Measurements from ENCODE around the gene CDC42BPB.

Gene CDC42BPB

DNA sequence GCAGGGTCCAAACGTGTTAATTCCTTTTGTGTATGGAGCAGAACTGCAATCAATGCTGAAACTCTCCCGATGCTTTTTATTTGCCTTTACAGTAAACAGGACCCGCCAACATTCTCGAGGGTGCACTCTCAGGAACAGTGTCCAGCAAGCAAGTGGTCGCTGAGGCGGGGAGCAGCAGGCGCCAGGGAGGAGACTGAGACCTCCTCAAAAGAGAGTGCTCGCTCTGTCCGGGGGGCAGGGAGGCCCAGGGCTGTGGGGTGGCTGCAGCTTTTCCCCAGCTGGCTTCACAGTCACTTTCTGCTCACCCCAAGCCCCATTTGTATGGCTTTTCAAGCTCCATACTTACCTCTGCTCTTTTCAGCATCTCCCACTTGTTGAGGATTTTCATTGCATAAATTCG lies 49.2 kb downstream of the CDC42BPB start:
- no peak for DNase-seq (ENCODE audit: low read depth)
- no peak overlapping the region for H3K4me3 ChIP-seq (ENCODE audit: low read depth, low read length)
- TF ChIP-seq, protein P1, sequence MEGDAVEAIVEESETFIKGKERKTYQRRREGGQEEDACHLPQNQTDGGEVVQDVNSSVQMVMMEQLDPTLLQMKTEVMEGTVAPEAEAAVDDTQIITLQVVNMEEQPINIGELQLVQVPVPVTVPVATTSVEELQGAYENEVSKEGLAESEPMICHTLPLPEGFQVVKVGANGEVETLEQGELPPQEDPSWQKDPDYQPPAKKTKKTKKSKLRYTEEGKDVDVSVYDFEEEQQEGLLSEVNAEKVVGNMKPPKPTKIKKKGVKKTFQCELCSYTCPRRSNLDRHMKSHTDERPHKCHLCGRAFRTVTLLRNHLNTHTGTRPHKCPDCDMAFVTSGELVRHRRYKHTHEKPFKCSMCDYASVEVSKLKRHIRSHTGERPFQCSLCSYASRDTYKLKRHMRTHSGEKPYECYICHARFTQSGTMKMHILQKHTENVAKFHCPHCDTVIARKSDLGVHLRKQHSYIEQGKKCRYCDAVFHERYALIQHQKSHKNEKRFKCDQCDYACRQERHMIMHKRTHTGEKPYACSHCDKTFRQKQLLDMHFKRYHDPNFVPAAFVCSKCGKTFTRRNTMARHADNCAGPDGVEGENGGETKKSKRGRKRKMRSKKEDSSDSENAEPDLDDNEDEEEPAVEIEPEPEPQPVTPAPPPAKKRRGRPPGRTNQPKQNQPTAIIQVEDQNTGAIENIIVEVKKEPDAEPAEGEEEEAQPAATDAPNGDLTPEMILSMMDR (IDR thresholded peaks at IDR 0.05; ENCODE audit: low read depth, low read length) = no peak
- TF ChIP-seq MYC (IDR thresholded peaks at IDR 0.05; ENCODE audit: low read depth, low read length) (no peak), POLR2A (IDR thresholded peaks at IDR 0.05; ENCODE audit: extremely low read depth, insufficient read length) (no peak)
- TF ChIP-seq, protein P2, sequence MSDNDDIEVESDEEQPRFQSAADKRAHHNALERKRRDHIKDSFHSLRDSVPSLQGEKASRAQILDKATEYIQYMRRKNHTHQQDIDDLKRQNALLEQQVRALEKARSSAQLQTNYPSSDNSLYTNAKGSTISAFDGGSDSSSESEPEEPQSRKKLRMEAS (IDR thresholded peaks at IDR 0.05; ENCODE audit: low read depth, low read length) = no peak

DNA sequence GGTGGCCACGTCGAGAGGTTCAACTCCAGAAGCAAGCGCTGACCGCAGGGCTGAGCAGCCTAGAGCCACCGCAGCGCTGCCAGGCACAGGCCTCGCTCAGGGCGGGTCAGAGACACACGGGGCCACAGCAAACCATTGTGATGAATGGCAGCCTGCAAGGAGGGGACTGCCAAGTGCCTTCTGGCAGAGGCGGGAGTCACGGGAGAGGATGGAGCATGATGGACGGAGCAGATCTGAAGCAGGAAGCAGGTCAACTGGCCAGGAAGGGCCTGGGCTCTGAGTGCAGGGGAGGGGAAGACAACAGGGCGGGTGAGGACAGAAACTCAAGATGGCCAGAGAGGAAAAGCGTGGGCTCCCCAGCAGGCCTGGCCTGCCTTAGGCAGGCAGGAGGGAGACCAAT lies 49.8 kb downstream of the CDC42BPB start:
- no peak for DNase-seq (ENCODE audit: low read depth)
- no peak overlapping the region for H3K4me3 ChIP-seq (ENCODE audit: low read depth, low read length)
- TF ChIP-seq, protein P1 (IDR thresholded peaks at IDR 0.05; ENCODE audit: low read depth, low read length) = no peak
- TF ChIP-seq POLR2A (IDR thresholded peaks at IDR 0.05; ENCODE audit: extremely low read depth, insufficient read length) (no peak), MYC (IDR thresholded peaks at IDR 0.05; ENCODE audit: low read depth, low read length) (no peak)
- TF ChIP-seq, protein P2 (IDR thresholded peaks at IDR 0.05; ENCODE audit: low read depth, low read length) = no peak

DNA sequence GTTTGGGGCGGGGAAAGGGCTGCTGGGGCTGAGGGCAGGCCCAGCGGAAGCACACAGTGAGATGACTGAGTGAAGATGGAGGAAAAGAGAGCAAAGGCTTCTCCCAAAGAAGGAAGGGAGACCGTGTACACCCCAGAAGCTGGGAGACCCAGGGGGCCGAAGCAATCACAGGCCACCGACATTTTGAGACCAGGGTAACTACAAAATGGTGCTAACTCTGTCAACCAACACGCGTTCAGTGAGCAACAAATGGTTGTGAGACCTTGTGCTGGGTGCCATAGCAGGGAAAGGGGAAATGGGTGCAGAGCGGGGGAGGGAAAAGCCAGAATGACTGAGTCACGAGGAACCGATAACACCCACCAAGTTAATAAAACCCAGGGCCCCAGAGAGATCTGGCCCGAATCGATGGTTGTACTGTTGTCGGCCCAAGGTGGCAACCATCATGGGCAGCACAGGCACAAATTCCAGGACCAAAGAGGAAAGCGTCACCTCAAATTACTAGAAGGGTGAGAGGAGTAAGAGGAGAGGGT lies 50.3 kb downstream of the CDC42BPB start:
- peak; percentile 19 for DNase-seq (ENCODE audit: low read depth)
- TF ChIP-seq, protein P2 (IDR thresholded peaks at IDR 0.05; ENCODE audit: low read depth, low read length) = no peak
- TF ChIP-seq MYC (IDR thresholded peaks at IDR 0.05; ENCODE audit: low read depth, low read length) (no peak), POLR2A (IDR thresholded peaks at IDR 0.05; ENCODE audit: extremely low read depth, insufficient read length) (no peak)
- TF ChIP-seq, protein P1 (IDR thresholded peaks at IDR 0.05; ENCODE audit: low read depth, low read length) = no peak
- no peak overlapping the region for H3K4me3 ChIP-seq (ENCODE audit: low read depth, low read length)

DNA sequence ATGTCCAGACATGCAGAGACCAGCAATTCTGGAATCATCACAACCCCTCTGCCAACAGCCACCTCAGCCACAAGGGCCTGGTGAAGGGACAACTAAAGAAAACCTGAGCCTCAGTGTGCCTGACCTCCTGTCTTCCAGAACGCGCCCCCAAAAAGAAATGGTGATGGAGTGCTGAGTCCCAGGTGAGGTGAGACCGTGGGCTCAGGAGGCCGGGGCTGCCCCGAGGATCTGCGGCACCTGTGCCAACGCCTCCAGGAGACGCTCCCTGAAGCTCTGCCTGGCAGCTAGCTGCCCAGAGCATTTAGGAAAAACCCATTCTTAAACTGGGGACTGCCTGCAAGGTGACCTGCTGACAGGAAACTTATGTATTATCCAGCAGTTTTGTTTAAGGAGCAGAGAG lies 51.2 kb downstream of the CDC42BPB start:
- DNase-seq (ENCODE audit: low read depth) = no peak
- H3K4me3 ChIP-seq (ENCODE audit: low read depth, low read length) = no peak overlapping the region
- no peak for TF ChIP-seq MYC (IDR thresholded peaks at IDR 0.05; ENCODE audit: low read depth, low read length)
- TF ChIP-seq, protein P2 (IDR thresholded peaks at IDR 0.05; ENCODE audit: low read depth, low read length) = no peak
- TF ChIP-seq, protein P1 (IDR thresholded peaks at IDR 0.05; ENCODE audit: low read depth, low read length) = no peak
- TF ChIP-seq POLR2A (IDR thresholded peaks at IDR 0.05; ENCODE audit: extremely low read depth, insufficient read length) = no peak

DNA sequence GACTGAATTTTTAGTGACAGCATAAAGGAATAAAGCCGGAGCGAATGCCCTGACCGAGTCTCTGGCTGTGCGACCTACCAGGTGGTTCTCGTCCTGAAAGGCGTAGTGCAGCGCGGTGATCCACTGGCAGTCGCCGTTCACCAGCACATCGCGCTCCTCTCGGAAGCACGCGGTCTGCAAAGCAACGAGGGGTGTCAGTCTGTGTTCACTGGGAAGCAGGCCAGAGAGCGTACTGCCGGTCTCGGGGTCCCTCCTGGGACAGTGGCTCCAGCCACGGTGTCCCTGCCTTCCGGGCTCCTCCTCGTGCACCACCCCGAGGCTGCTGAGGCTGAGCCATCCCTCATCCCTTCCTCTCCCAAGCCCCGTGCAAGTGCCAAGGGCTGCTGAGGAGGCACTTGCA lies 53.5 kb downstream of the CDC42BPB start:
- H3K4me3 ChIP-seq (ENCODE audit: low read depth, low read length) = no peak overlapping the region
- DNase-seq (ENCODE audit: low read depth) = no peak
- TF ChIP-seq, protein P1 (IDR thresholded peaks at IDR 0.05; ENCODE audit: low read depth, low read length) = no peak
- no peak for TF ChIP-seq POLR2A (IDR thresholded peaks at IDR 0.05; ENCODE audit: extremely low read depth, insufficient read length)
- no peak for TF ChIP-seq MYC (IDR thresholded peaks at IDR 0.05; ENCODE audit: low read depth, low read length)
- TF ChIP-seq, protein P2 (IDR thresholded peaks at IDR 0.05; ENCODE audit: low read depth, low read length) = no peak

DNA sequence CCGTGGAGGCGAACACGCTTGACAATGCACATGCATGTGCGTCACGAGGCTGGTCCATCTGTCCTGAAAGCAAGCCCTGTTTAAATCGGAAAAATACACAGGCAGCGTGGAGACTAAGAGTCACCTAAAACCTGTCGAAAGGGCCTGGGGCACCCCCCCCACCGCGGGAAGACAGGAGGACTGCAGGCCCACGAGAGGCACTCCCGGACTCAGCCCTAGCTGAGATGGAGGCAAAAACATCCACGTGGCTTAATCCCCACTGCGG lies 54.1 kb downstream of the CDC42BPB start:
- no peak overlapping the region for H3K4me3 ChIP-seq (ENCODE audit: low read depth, low read length)
- DNase-seq (ENCODE audit: low read depth) = no peak
- TF ChIP-seq, protein P1 (IDR thresholded peaks at IDR 0.05; ENCODE audit: low read depth, low read length) = no peak
- TF ChIP-seq POLR2A (IDR thresholded peaks at IDR 0.05; ENCODE audit: extremely low read depth, insufficient read length) = no peak
- TF ChIP-seq, protein P2 (IDR thresholded peaks at IDR 0.05; ENCODE audit: low read depth, low read length) = no peak
- TF ChIP-seq MYC (IDR thresholded peaks at IDR 0.05; ENCODE audit: low read depth, low read length) = no peak
